ENCODE results near the gene STX7.

DNA sequence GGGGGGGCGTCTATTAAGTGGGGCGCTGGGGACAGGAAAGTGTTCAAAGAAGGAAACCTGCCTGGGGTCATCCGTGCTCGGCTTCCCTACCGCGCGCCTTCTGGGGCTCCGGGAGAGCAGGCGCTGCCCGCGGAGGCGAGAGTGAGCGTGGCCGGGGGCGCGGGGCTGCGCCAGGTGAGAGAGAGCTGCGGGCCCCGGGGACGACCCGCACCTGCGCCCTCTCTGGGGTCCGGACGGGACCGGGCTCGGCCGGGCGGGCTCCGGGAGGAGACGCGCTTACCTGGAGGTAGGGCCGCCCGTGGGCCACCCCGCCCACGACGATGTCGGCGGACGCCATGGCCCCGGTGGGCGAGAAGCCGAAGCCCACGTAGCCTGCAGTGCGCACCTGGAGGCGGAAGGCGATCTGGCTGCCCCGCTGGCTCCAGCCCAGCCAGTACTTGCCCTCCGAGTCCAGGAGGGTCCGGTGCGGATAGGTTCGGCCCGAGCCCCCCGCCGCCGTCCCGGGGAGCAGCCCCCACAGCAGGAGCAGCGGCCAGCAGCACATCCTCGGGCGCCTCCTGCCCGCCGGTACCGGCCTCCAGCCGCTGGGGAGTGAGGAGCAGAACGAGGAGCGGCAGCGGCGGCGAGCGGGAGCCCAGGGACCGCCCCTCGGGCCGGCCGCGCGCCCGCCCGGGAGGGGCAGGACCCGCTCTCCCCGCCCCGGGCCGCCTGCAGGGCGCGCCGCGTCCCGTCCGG is 111.9 kb downstream of the STX7 start, which contains the start of gene MOXD1:
- TF ChIP-seq CTCF (IDR thresholded peaks at IDR 0.05) (no peak), POLR2A (IDR thresholded peaks at IDR 0.05) (no peak)

All from testis (tissue), 2 donors.